AG04449 (cell line): ENCODE measurements around the gene ACR.

Experiments used
- CTCF ChIA-PET: fragments of 350-600 bp; formaldehyde crosslinking; extraction: SDS; loops from one replicate; lab custom pipeline; 2021; ENCODE audit warnings: antibody characterized with exemption; lab: Yijun Ruan, JAX
- POLR2A ChIA-PET: fragments of 400-600, 350-600 bp; formaldehyde crosslinking; extraction: SDS; loops from one replicate; lab custom pipeline; 2020; ENCODE audit warnings: antibody characterized with exemption, inconsistent platforms; lab: Yijun Ruan, JAX
- DNase-seq: peaks from one replicate; pipeline ENCODE4 v3.0.0-alpha.2; 2010; ENCODE audit warnings: low read depth, low spot score
- H3K4me3 ChIP-seq: 2 replicates; pipeline ENCODE4 v1.5.1; 2011; ENCODE audit warnings: low read depth, mild to moderate bottlenecking, control low read depth, low read length
- TF ChIP-seq, protein P1 (sequence below): IDR thresholded peaks from one replicate; pipeline ENCODE4 v1.5.1; 2011; ENCODE audit warnings: mild to moderate bottlenecking, moderate library complexity, low read length, control low read depth, inconsistent platforms; ENCODE audit not compliant: insufficient read depth; ENCODE audit errors: missing control alignments

The ACR gene

DNA sequence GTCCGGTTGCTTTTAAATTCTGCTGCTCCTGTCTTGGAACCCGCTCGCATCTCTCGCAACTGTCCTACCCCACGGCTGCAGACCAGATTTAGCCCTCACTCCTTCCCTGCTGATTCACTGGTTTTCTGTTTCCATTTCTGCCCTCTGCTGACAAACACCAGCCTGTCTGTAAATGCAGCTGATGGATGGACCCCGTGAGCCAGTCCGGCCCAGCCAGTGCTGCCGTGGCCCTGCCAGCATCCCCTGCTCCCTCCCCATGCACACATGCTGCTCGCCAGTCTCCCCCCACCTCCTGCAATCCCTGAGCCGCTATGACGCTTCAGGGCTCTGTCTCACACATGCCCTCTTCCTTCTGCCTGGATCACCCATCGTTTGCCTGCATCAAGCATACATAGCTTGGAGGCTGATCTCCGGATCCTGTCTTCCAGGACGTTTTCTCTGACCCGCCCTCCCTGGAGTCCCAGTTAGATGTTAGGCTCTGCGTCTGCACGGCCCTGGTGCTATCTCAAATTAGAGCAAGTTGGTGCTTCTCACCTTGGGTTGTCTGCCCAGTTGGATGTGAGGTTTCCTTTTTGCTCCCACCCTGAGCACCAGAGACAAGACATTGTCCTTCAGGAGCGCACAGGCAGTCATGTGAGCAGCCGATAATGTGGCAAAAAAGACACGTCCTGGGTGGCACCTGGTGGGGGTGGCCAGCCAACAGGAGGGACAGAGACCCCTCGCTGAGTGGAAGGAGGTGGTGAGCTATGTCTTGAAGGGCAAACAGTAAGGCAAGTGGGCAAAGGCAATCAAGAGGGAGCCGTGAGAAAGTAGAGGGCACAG, 4.3 kb upstream of the ACR start:
- POLR2A ChIA-PET, result no interaction called here
- CTCF ChIA-PET, result interaction anchor here (0.9 to 4.2 kb wide), 4 partner anchors 12 to 106 kb away, joined by 3 to 45 read pairs (median 4); partner anchors contain the start of gene ARSA
- TF ChIP-seq, protein P1, sequence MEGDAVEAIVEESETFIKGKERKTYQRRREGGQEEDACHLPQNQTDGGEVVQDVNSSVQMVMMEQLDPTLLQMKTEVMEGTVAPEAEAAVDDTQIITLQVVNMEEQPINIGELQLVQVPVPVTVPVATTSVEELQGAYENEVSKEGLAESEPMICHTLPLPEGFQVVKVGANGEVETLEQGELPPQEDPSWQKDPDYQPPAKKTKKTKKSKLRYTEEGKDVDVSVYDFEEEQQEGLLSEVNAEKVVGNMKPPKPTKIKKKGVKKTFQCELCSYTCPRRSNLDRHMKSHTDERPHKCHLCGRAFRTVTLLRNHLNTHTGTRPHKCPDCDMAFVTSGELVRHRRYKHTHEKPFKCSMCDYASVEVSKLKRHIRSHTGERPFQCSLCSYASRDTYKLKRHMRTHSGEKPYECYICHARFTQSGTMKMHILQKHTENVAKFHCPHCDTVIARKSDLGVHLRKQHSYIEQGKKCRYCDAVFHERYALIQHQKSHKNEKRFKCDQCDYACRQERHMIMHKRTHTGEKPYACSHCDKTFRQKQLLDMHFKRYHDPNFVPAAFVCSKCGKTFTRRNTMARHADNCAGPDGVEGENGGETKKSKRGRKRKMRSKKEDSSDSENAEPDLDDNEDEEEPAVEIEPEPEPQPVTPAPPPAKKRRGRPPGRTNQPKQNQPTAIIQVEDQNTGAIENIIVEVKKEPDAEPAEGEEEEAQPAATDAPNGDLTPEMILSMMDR, result peak; percentile 6
- peak overlapping the region; percentile 30 for H3K4me3 ChIP-seq
- DNase-seq, result no peak

DNA sequence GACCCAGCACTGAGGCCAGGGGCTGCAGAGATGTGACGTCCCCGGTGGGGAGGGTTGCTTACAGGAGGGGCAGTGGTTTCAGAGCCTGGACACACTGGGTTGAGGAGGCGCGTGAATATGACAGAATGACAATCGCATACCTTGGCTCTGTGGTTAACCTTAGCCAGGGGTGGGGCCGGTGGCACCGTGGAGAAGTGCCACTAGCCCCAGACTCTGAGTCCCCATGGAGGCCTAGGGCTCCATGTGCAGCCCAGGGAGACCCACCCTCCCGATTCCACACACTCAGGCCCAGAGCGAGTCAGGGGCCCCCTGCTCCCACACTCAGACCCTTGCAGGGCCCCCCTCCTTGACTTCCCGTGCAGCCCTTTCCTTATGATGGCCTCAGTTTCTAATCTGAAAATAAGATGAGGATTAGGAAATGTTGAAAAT, 3.6 kb upstream of the ACR start:
- TF ChIP-seq, protein P1, result no peak
- CTCF ChIA-PET, result interaction anchor here (0.9 to 4.2 kb wide), 4 partner anchors 13 to 106 kb away, joined by 3 to 45 read pairs (median 4); partner anchors contain the start of gene ARSA
- no peak for DNase-seq
- POLR2A ChIA-PET, result no interaction called here
- no peak overlapping the region for H3K4me3 ChIP-seq

DNA sequence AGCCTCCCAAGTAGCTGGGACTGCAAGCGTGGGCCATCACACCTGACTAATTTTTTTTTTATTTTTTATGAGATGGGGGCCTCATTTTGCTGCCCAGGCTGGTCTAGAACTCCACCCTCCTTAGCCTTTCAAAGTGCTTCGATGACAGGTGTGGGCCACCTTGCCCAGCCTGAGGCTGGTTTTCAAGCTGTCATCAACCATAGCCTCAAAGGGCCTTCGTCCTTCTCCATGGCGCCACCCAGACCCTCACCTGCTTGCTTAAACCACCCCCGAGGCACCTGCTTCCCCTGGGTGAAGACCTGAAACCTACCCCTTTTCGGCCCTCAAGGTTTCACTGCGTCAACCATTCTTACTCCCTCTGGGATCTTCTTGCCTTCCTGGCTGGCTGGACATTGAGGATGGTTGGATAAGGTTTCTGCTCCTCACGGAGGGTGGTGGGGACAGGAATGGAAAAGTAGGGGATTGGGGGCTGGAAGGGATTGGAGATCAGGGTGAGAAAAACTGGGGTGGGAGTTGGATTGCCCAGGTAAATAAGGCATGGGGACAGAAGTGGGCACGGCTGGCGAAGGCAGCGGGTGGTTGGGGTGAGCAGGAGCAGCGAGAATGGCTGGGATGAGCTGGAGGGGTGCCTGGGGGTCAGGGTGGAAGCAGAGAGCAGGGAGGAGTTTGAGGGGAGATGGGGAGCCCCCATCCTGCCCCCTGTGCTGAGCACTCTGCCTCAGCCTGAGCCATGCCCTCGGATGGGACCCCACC, 2.8 kb upstream of the ACR start:
- TF ChIP-seq, protein P1, result no peak
- H3K4me3 ChIP-seq, result no peak overlapping the region
- CTCF ChIA-PET, result interaction anchor here (1.0 kb wide), 1 partner anchor 41 kb away, joined by 3 read pairs; no protein-coding TSS in a partner anchor
- DNase-seq, result no peak
- POLR2A ChIA-PET, result no interaction called here

DNA sequence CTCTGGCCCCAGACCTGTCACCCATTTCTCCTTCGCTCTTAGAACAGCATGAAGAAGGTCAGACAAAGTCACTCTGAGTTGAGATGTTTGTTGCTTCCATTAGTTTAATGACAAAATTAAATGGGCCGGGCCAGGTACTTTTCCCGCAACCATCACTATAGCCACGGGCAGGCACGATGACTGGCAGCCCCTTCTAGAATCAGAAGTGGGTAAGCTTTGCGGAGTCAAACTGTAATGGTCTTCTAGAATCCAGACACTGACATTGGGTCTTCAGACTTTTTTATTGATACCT, 2.3 kb upstream of the ACR start:
- POLR2A ChIA-PET, result no interaction called here
- TF ChIP-seq, protein P1, result no peak
- CTCF ChIA-PET, result no interaction called here
- no peak overlapping the region for H3K4me3 ChIP-seq
- DNase-seq, result no peak

DNA sequence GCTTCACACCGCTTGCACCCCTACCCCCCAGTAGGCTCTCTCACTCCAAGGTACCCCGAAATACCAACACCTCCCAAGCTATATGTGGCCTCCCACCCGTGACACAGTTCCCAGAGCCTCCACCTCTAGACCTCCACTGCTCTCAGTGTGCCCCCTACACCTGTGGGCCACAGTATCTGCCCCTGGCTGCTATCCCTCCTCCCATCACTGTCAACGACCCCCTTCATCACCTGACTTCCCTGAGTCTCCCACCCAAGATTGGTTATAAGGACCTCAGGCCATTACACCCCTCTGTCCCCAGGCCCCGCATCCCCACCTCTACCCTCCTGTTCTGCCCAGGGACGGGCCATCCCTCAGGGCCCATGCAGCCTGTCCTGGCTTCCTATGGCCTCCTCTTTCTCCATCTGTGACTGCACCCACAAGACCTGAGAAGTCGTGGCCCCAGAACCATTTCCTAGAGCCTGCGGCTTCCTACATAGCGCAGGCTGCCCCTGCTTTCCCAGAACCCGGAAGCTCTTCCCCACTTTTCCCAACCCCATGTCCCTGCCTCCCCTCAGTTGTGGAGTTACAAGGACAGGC, 734 bp downstream of the ACR start:
- POLR2A ChIA-PET, result no interaction called here
- TF ChIP-seq, protein P1, result no peak
- H3K4me3 ChIP-seq, result no peak overlapping the region
- CTCF ChIA-PET, result no interaction called here
- no peak for DNase-seq

DNA sequence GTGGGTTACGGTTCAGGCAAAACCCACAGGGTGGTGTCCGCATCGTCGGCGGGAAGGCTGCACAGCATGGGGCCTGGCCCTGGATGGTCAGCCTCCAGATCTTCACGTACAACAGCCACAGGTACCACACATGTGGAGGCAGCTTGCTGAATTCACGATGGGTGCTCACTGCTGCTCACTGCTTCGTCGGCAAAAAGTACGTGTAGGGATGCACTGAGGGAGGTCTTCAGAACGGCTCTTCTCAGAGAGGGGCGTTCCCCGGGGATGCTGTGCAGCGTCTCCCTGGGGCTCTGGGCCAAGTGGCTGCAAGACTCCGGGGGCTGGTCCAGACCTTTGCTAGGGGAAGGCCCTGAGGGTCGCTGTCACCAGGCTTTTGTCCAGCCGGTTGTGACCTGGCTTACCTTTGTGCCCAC, 1.3 kb downstream of the ACR start:
- H3K4me3 ChIP-seq, result no peak overlapping the region
- ChIA-PET POLR2A (no interaction called here), CTCF (no interaction called here)
- DNase-seq, result no peak
- TF ChIP-seq, protein P1, result no peak
